NT2/D1 (cell line): ENCODE results near the gene NIT1.

Experiments used
- SUZ12 ChIP-seq: IDR thresholded peaks from 2 replicates; pipeline ENCODE4 v1.6.1; 2011; ENCODE audit not compliant: insufficient read length, insufficient read depth; ENCODE audit errors: extremely low read depth
- ZNF274 ChIP-seq: IDR thresholded peaks from 2 replicates; pipeline ENCODE4 v1.6.1; 2011; ENCODE audit warnings: mild to moderate bottlenecking, low read depth, low read length

DNA sequence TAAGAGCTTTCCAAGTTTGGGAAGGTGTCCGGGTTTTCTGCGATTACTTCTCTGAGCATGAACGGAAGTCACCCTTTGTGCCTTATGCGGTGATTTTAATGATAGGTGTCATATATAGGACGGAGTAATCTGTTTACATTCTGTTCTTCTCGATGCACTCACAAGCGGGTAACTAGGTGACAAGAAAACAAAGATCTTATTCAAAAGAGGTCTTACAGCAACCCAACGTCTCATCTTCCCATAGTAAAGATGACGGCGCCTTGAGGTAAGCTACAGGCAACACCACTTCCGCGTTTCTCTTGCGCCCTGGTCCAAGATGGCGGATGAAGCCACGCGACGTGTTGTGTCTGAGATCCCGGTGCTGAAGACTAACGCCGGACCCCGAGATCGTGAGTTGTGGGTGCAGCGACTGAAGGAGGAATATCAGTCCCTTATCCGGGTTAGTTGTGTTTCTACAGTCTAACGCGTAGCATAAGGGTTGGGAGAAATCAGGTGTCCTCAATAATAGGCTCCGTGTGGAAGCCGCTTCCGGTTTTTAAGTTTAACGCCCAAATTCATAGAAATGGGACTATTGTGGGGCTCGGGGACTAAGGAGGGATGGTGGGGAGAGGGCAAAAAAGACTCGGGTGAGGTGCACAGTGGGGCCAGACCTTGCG, 35.9 kb downstream of the NIT1 start, which contains the start of gene UFC1:
- TF ChIP-seq ZNF274 (no peak), SUZ12 (no peak)
